GM12878 (cell line): ENCODE results near the gene FADS3. TPM values are rescaled to one million over a fixed set of nuclear protein-coding genes. Genes with fewer than 3 reads are reported as not detected.

ENCODE experiments used
- BCLAF1 ChIP-seq: fragments of 450-650 bp; IDR thresholded peaks from 2 replicates; pipeline ENCODE4 v1.6.1; 2017; ENCODE audit warnings: antibody characterized with exemption, mild to moderate bottlenecking, moderate library complexity
- EGR1 ChIP-seq, 2 experiments: IDR thresholded peaks; 1 replicate in 1 of 2; 2 replicates in 1 of 2; pipeline ENCODE4 v1.6.1; 2011 to 2012; ENCODE audit warnings: low read depth in 2 of 2, low read length in 2 of 2, borderline replicate concordance in 1 of 2, mild to moderate bottlenecking in 1 of 2, moderate library complexity in 1 of 2
- KLF5 ChIP-seq: fragments of 450-650 bp; IDR thresholded peaks from 2 replicates; pipeline ENCODE4 v1.6.1; 2014; ENCODE audit warnings: mild to moderate bottlenecking; ENCODE audit not compliant: partially characterized antibody
- SMAD5 ChIP-seq: IDR thresholded peaks from 2 replicates; pipeline ENCODE4 v1.6.1; 2016; ENCODE audit warnings: antibody characterized with exemption, low read depth
- USF2 ChIP-seq: IDR thresholded peaks from 2 replicates; pipeline ENCODE4 v1.6.1; 2011; ENCODE audit warnings: low read depth, low read length, improper control_type of control experiment, borderline replicate concordance
- ZNF207 ChIP-seq: fragments of 450-650 bp; IDR thresholded peaks from 2 replicates; pipeline ENCODE4 v1.6.1; 2014; ENCODE audit warnings: antibody characterized with exemption, mild to moderate bottlenecking, borderline replicate concordance
- ZSCAN29 ChIP-seq: fragments of 450-650 bp; IDR thresholded peaks from 2 replicates; pipeline ENCODE4 v1.6.1; 2017; ENCODE audit warnings: mild to moderate bottlenecking, moderate library complexity
- polyA plus RNA-seq, 11 experiments: library from polyadenylated mRNA; depleted of rRNA in 4 of 11; unstranded in 6 of 11; stranded (reverse) in 5 of 11; fragments of >200 nt; fragmentation: Nextera tagmentation in 4 of 11; fragmentation: Illumina TruSeq in 1 of 11; extraction: Ambion mirVana in 4 of 11; extraction: Trizol in 1 of 11; gene quantifications; 1 replicate in 1 of 11; 2 replicates in 10 of 11; pipeline versions ENCODE4 v1.2.1 to v1.2.3, GENCODE V29; 2011 to 2016; ENCODE audit warnings: inconsistent platforms in 2 of 11, missing spikeins in 2 of 11, low read depth in 1 of 11
- total RNA-seq, 4 experiments: library from RNA; depleted of rRNA in 3 of 4; stranded (reverse); fragments of >200 nt in 3 of 4; fragmentation: Illumina TruSeq in 1 of 4; extraction: Trizol in 1 of 4; gene quantifications; 2 replicates each; pipeline versions ENCODE4 v1.2.1 to v1.2.3, GENCODE V29; 2013 to 2021

Gene FADS3
- total and polyA plus RNA-seq, 10 of the 15 experiments (the other 5 are each of a cell fraction or from before 2014, with no cell fraction given), result 0.23 to 8.1 (median 4.2) TPM

GRCh38 chr11:61828629-61829407 lies 62.5 kb downstream of the FADS3 start (continued):
- TF ChIP-seq BCLAF1, result no peak
- TF ChIP-seq ZSCAN29, result no peak
- no peak for TF ChIP-seq ZNF207
- TF ChIP-seq KLF5, result no peak
- TF ChIP-seq SMAD5, result no peak; the same call in 1 of the 2 replicates
- 0 out of 3 replicates have a peak, but pooled peaks of 1 of the 2 experiments have one; percentile 26 for TF ChIP-seq EGR1 (IDR thresholded peaks at IDR 0.05; ENCODE audit: borderline replicate concordance in 1 of 2, low read depth in 2 of 2, low read length in 2 of 2)
- TF ChIP-seq USF2, result no peak
- TF ChIP-seq, all 136 proteins: peak for 16
